ENCODE data around the gene KRTAP12-3.

The KRTAP12-3 gene

GRCh38 chr21:44697811-44698734, 40.3 kb downstream of the KRTAP12-3 start:
- Histone ChIP-seq H3K4me3 (no peak overlapping the region), H3K27ac (no peak overlapping the region)

- Histone ChIP-seq H3K27ac (no peak overlapping the region), H3K4me3 (no peak overlapping the region)
Measured at GRCh38 chr21:44699502-44700001, 41.8 kb downstream of the KRTAP12-3 start.

- Histone ChIP-seq H3K27ac (no peak overlapping the region), H3K4me3 (no peak overlapping the region)
Measured at GRCh38 chr21:44700101-44701022, 42.6 kb downstream of the KRTAP12-3 start.

GRCh38 chr21:44701023-44701400, 43.3 kb downstream of the KRTAP12-3 start:
- Histone ChIP-seq H3K27ac (no peak overlapping the region), H3K4me3 (no peak overlapping the region)

- H3K27ac ChIP-seq: no peak overlapping the region
- H3K4me3 ChIP-seq: no peak overlapping the region
Measured at GRCh38 chr21:44701541-44701940, 43.8 kb downstream of the KRTAP12-3 start.

GRCh38 chr21:44702111-44702972, 44.6 kb downstream of the KRTAP12-3 start:
- no peak overlapping the region for H3K4me3 ChIP-seq
- no peak overlapping the region for H3K27ac ChIP-seq

- H3K27ac ChIP-seq: no peak overlapping the region
- no peak overlapping the region for H3K4me3 ChIP-seq
Measured at GRCh38 chr21:44702973-44703730, 45.4 kb downstream of the KRTAP12-3 start.

GRCh38 chr21:44703731-44704635, 46.3 kb downstream of the KRTAP12-3 start:
- H3K27ac ChIP-seq: no peak overlapping the region
- H3K4me3 ChIP-seq: no peak overlapping the region

- Histone ChIP-seq H3K4me3 (no peak overlapping the region), H3K27ac (no peak overlapping the region)
Measured at GRCh38 chr21:44704636-44705001, 46.9 kb downstream of the KRTAP12-3 start.

GRCh38 chr21:44706026-44706705, 48.4 kb downstream of the KRTAP12-3 start:
- H3K27ac ChIP-seq: no peak overlapping the region
- no peak overlapping the region for H3K4me3 ChIP-seq

- Histone ChIP-seq H3K4me3 (no peak overlapping the region), H3K27ac (no peak overlapping the region)
Measured at GRCh38 chr21:44706706-44707581, 49.2 kb downstream of the KRTAP12-3 start.

All from skin epidermis (tissue), 12 donors.